Neutrophil (primary cell): ENCODE measurements around the gene DLL4.

Experiments used
- H3K27ac ChIP-seq: fragments of 200-600 bp; sonication (generic); 2 replicates; pipeline ENCODE4 v1.5.1; 2016; ENCODE audit warnings: mild to moderate bottlenecking, moderate library complexity
- H3K27me3 ChIP-seq: fragments of 200-600 bp; sonication (generic); 2 replicates; pipeline ENCODE4 v1.6.0; 2016; ENCODE audit warnings: mild to moderate bottlenecking
- H3K36me3 ChIP-seq: fragments of 200-600 bp; sonication (generic); 2 replicates; pipeline ENCODE4 v1.5.1; 2017
- H3K4me1 ChIP-seq, 2 experiments: fragments of 200-600 bp in 1 of 2; sonication (generic) in 1 of 2; 1 replicate in 1 of 2; 2 replicates in 1 of 2; pipeline versions ENCODE4 v1.5.1 to v1.6.1; 2013 to 2016; ENCODE audit warnings: low read depth in 1 of 2, low read length in 1 of 2, mild to moderate bottlenecking in 1 of 2, moderate library complexity in 1 of 2; ENCODE audit not compliant: control insufficient read depth in 1 of 2, insufficient read depth in 1 of 2
- H3K4me3 ChIP-seq, 2 experiments: fragments of 200-600 bp in 1 of 2; sonication (generic) in 1 of 2; 1 replicate in 1 of 2; 2 replicates in 1 of 2; pipeline ENCODE4 v1.5.1; 2013 to 2016; ENCODE audit warnings: low read depth in 1 of 2, low read length in 1 of 2, mild to moderate bottlenecking in 1 of 2, moderate library complexity in 1 of 2
- H3K9me3 ChIP-seq: fragments of 200-600 bp; sonication (generic); 2 replicates; pipeline ENCODE4 v1.5.1; 2016
- TF ChIP-seq, protein P1 (sequence below): fragments of 200-600 bp; sonication (generic); IDR thresholded peaks from 2 replicates; pipeline ENCODE4 v1.5.1; 2016; ENCODE audit warnings: antibody characterized with exemption

The DLL4 gene

GRCh38 chr15:40928821-40929659 is at the start of gene DLL4:
Gene DLL4, plus strand, starts transcription at chr15:40929340. Its CDS starts 329 bp downstream, at chr15:40929669.
- TF ChIP-seq, protein P1, sequence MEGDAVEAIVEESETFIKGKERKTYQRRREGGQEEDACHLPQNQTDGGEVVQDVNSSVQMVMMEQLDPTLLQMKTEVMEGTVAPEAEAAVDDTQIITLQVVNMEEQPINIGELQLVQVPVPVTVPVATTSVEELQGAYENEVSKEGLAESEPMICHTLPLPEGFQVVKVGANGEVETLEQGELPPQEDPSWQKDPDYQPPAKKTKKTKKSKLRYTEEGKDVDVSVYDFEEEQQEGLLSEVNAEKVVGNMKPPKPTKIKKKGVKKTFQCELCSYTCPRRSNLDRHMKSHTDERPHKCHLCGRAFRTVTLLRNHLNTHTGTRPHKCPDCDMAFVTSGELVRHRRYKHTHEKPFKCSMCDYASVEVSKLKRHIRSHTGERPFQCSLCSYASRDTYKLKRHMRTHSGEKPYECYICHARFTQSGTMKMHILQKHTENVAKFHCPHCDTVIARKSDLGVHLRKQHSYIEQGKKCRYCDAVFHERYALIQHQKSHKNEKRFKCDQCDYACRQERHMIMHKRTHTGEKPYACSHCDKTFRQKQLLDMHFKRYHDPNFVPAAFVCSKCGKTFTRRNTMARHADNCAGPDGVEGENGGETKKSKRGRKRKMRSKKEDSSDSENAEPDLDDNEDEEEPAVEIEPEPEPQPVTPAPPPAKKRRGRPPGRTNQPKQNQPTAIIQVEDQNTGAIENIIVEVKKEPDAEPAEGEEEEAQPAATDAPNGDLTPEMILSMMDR, result no peak
- Histone ChIP-seq H3K27me3 (peaks cover 96% of the 10 kb centered on the region), H3K27ac (no peak within 1 kb of the TSS), H3K9me3 (no peaks in the 10 kb centered on the region), H3K36me3 (no peaks in the 10 kb centered on the region), H3K4me1 (peaks cover 39 to 49% of the 10 kb centered on the region in 2 experiments), H3K4me3 (peak within 1 kb of the TSS in 1 of 2 experiments; percentile 45)

GRCh38 chr15:40879609-40880008 is 49.5 kb upstream of the DLL4 start:
- TF ChIP-seq, protein P1, result no peak
- Histone ChIP-seq H3K27me3 (peaks cover 10% of the 10 kb centered on the region), H3K27ac (no peak overlapping the region), H3K9me3 (no peaks in the 10 kb centered on the region), H3K36me3 (no peaks in the 10 kb centered on the region), H3K4me3 (no peak overlapping the region), H3K4me1 (no peaks in the 10 kb centered on the region)

GRCh38 chr15:40881351-40881750 is 47.8 kb upstream of the DLL4 start:
- Histone ChIP-seq H3K27ac (no peak overlapping the region), H3K27me3 (no peaks in the 10 kb centered on the region)

GRCh38 chr15:40886586-40886985 is 42.6 kb upstream of the DLL4 start:
- H3K4me1 ChIP-seq, result peaks cover 2 to 4% of the 10 kb centered on the region in 2 experiments
- H3K4me3 ChIP-seq, result no peak overlapping the region
- no peaks in the 10 kb centered on the region for H3K9me3 ChIP-seq
- TF ChIP-seq, protein P1, result no peak
- no peaks in the 10 kb centered on the region for H3K36me3 ChIP-seq
- no peaks in the 10 kb centered on the region for H3K27me3 ChIP-seq
- H3K27ac ChIP-seq, result no peak overlapping the region

More at GRCh38 chr15:40881351-40881750, 47.8 kb upstream of the DLL4 start:
- Histone ChIP-seq H3K9me3 (no peaks in the 10 kb centered on the region), H3K4me3 (no peak overlapping the region), H3K36me3 (no peaks in the 10 kb centered on the region), H3K4me1 (no peaks in the 10 kb centered on the region)
- TF ChIP-seq, protein P1, result no peak

DNA sequence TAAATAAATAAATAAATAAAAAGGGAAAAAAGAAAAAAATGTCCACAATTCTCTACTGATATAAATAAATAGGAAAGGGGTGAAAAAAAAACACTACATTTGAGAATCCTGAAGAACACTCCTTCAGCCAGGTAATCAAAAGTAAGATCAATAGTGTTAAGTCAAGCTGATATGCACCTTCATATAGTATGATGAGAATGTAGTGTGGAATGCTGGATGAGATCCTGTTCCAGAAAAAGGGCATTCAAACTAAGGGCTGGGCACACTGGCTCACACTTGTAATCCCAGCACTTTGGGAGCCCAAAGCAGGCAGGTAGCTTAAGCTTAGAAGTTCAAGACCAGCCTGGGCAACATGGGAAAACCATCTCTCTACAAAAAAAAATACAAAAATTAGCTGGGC is 40.0 kb upstream of the DLL4 start:
- H3K36me3 ChIP-seq, result no peaks in the 10 kb centered on the region
- H3K27ac ChIP-seq, result no peak overlapping the region
- H3K4me3 ChIP-seq, result no peak overlapping the region
- no peaks in the 10 kb centered on the region for H3K9me3 ChIP-seq
- no peaks in the 10 kb centered on the region for H3K27me3 ChIP-seq
- TF ChIP-seq, protein P1, result no peak
- peaks cover 26 to 29% of the 10 kb centered on the region in 2 experiments for H3K4me1 ChIP-seq
